ENCODE measurements around the gene DENND2A.

Gene DENND2A

DNA sequence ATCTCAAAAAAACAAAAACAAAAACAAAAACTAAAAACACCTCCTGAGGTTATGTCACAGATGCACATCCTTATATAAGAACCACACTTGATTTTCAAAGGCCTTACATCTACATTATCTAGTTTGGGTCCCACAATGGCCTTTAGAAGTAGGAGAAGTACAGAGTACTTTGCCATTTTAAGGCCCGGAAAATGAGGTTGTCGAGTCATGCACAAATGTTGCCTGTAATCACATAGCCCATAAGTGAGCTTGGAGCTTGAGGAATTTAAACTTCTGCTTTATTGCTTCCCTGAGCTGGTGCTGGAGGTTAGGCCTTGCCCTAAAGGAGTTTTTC lies 151.6 kb downstream of the DENND2A start:
- DNase-seq, result no peak

DNA sequence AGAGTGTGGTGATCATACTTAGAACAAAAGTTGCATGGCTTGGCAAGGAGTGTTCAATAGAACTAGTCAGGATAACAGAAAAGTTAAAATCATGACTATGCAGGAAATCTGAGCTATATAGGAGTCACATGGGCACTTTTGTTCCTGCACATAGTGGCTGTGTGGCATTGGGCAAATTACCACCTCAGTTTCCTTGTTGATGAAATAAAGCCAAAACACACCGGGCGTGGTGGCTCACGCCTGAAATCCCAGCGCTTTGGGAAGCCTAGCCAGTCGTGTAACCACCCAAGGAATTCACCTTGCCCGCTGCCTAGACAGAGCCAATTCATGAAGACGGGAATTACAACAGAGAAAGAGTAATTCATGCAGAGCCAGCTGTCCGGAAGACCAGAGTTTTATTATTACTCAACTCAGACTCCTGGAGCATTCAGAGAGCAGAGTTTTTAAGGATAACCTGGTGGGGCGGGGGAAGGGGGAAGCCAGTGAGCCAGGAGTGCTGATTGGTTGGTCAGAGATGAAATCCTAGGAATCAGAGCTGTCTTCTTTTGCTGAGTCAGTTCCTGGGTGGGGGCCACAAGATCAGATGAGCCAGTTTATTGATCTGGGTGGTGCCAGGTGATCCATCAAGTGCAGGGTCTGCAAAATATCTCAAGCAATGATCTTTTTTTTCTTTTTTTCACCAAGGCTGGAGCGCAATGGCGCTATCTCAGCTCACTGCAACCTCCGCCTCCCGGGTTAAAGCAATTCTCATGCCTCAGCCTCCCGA lies 154.9 kb downstream of the DENND2A start:
- DNase-seq, result no peak

GRCh38 chr7:140484951-140485499 lies 155.6 kb downstream of the DENND2A start:
- no peak for DNase-seq

DNA sequence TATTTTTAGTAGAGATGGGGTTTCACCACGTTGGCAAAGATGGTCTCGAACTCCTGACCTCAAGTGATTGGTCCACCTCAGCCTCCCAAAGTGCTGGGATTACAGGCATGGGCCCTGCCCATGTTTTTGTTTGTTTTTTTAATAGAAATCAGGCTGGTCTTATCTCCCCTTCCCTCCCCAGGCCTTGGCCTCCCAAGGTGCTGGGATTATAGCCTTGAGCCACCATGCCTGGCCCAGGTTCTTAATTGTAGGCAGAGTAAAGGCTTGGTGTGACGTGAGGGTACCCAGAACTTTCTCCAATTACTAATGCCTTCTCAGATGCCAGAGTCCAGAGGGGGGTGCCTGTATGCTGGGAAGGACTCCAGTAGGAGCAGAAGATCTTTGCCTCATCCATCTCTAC lies 156.1 kb downstream of the DENND2A start:
- DNase-seq, result no peak

GRCh38 chr7:140479739-140480084 lies 160.9 kb downstream of the DENND2A start:
- DNase-seq, result no peak

DNA sequence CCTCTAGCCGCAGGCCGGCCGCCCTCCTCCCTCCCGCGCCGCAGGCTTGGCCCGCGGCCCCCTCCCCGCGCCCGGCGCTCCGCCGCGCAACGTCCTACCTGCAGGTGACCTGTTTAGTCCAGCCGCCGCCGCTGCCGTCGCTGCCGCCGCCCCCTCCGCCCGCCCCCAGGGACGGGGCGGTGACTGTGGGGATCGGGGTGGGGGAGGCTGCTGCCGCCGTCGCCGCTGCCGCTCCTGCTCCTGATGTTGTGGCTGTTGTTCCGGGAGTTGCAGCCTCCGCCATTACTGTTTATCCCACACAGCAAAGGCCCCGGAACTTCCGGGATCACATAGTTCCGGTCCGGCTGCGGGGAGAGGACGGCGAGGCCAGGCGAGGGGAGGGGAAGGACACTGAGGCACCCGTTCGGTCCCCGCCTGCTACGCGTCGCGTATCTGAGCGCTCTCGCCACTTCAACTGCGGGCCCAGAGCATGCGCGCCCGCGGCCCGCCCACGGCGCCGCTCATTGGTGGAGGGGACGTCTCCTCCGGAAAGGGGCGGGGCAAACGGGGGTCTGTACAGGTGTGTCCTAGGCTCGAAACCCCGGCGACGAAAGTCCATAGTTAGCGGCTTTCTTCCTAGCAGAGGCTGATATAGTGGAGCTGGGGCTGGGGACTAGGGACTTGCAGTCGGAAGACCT lies 161.4 kb downstream of the DENND2A start, which contains the start of gene MKRN1:
Gene MKRN1, minus strand, starts transcription at position 444 of the 677 bp plus-strand sequence. Its CDS starts 161 bp downstream, at position 283.
- DNase-seq, result peak; percentile 98

- peak; percentile 73 for DNase-seq
These were observed 162.2 kb downstream of the DENND2A start for GRCh38 chr7:140478246-140479061.

DNA sequence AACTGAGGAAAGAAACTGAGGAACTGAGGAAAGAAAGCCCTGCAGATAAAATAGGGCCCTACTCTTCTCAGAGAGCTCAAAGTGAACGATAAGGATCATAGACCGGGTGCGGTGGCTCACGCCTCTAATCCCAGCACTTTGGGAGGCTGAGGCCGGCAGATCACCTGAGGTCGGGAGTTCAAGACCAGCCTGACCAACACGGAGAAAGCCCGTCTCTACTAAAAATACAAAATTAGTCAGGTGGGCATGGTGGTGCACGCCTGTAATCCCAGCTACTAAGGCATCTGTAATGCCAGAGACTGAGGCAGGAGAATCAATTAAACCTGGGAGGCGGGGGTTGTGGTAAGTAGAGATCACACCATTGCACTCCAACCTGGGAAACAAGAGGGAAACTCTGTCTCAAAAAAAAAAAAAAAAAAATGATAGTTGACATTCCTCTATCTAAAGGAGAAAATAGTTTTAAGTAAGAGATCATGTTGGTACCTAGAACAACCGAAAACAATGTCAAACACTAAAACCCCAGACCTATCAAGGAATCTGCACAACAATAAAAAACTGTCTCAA lies 163.8 kb downstream of the DENND2A start:
- DNase-seq, result no peak

DNA sequence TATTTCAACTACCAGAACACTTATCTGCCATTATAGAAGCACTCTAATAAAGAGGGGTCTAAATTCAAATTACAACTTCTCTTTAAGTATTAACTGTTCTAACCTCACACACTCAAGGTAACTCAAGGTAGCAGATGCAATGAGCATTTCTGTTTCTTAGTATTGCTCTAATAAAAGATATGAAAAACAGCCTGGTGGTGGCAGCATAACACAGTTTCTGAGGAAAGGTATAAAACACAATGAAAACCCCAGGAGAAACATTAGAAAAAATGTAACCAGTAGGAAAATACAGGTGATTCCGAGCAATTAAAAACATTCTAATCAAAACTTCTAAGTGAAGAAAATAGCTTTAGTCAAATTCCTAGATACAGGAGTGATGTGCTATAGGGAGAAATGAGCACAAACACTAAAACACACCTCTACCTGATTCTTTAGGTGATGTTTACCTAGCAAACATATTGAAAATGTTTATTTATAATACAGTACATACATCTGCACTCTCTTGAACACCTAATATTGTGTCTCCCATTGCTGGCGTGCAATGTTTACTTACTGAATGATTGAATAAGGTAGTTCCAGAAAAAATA lies 164.8 kb downstream of the DENND2A start:
- DNase-seq, result no peak

Measured in islet precursor cell (in vitro differentiated cells).